Neural cell (in vitro differentiated cells): Measurements from ENCODE around the gene DTL. TPM values are rescaled to one million over a fixed set of nuclear protein-coding genes. Genes with fewer than 3 reads are reported as not detected.

Experiments used
- H2AFZ ChIP-seq: fragments of 200-600, 300-800 bp; sonication (generic), shearing (Covaris generic); 2 replicates; pipeline ENCODE4 v1.6.0; 2014; ENCODE audit warnings: low read depth, mild to moderate bottlenecking, antibody characterized with exemption, low read length, moderate library complexity
- H3F3A ChIP-seq: fragments of 200-600 bp; shearing (Covaris generic); 2 replicates; pipeline ENCODE4 v1.6.1; 2016; ENCODE audit warnings: mild to moderate bottlenecking, moderate library complexity, mixed read lengths, antibody characterized with exemption, low read length; ENCODE audit not compliant: insufficient read depth, poor library complexity, severe bottlenecking
- H3K27ac ChIP-seq: fragments of 200-600, 300-800 bp; sonication (generic), shearing (Covaris generic); 2 replicates; pipeline ENCODE4 v1.5.1; 2014; ENCODE audit warnings: mild to moderate bottlenecking, low read length, moderate library complexity
- H3K27me3 ChIP-seq: fragments of 300-800, 200-600 bp; sonication (generic), shearing (Covaris generic); 2 replicates; pipeline ENCODE4 v1.6.0; 2014; ENCODE audit warnings: mild to moderate bottlenecking, low read depth, low read length, moderate library complexity; ENCODE audit not compliant: insufficient read depth
- H3K36me3 ChIP-seq: fragments of 300-800, 200-600 bp; sonication (generic), shearing (Covaris generic); 2 replicates; pipeline ENCODE4 v1.5.1; 2014; ENCODE audit warnings: mild to moderate bottlenecking, antibody characterized with exemption, low read length, moderate library complexity; ENCODE audit not compliant: insufficient read depth
- H3K4me2 ChIP-seq: fragments of 300-800, 200-600 bp; sonication (generic), shearing (Covaris generic); 2 replicates; pipeline ENCODE4 v1.6.0; 2014; ENCODE audit warnings: mild to moderate bottlenecking, low read length
- H3K4me3 ChIP-seq: fragments of 300-800, 200-600 bp; sonication (generic), shearing (Covaris generic); 2 replicates; pipeline ENCODE4 v1.5.1; 2014; ENCODE audit warnings: mild to moderate bottlenecking, low read length, moderate library complexity
- H3K79me2 ChIP-seq: fragments of 200-600 bp; shearing (Covaris generic); replicated peaks from 2 replicates; pipeline ENCODE4 v1.6.0; 2014; ENCODE audit warnings: mild to moderate bottlenecking, low read length, moderate library complexity; ENCODE audit not compliant: insufficient read depth
- H3K9ac ChIP-seq: fragments of 300-800, 200-600 bp; sonication (generic), shearing (Covaris generic); 2 replicates; pipeline ENCODE4 v1.6.1; 2016; ENCODE audit warnings: mild to moderate bottlenecking, low read length, mixed read lengths
- H3K9me2 ChIP-seq: fragments of 200-600 bp; shearing (Covaris generic); 2 replicates; pipeline ENCODE4 v1.6.1; 2016; ENCODE audit warnings: mild to moderate bottlenecking, low read length, mixed read lengths; ENCODE audit not compliant: insufficient read depth
- H3K9me3 ChIP-seq: fragments of 200-600, 300-800 bp; sonication (generic), shearing (Covaris generic); 2 replicates; pipeline ENCODE4 v1.6.1; 2016; ENCODE audit warnings: mild to moderate bottlenecking, mixed run types, low read length, moderate library complexity, mixed read lengths
- H4K20me1 ChIP-seq: fragments of 200-600 bp; shearing (Covaris generic); 2 replicates; pipeline ENCODE4 v1.6.1; 2016; ENCODE audit warnings: mild to moderate bottlenecking, mixed run types; ENCODE audit not compliant: insufficient read depth
- EP300 ChIP-seq: fragments of 450-650 bp; conservative IDR thresholded peaks from 2 replicates; pipeline ENCODE4 v1.6.1; 2014; ENCODE audit warnings: antibody characterized with exemption, mild to moderate bottlenecking, moderate library complexity; ENCODE audit not compliant: poor library complexity, severe bottlenecking
- EZH2 ChIP-seq: fragments of 200-600, 300-800 bp; shearing (Covaris generic), sonication (generic); IDR thresholded peaks from 2 replicates; pipeline ENCODE4 v1.6.1; 2014; ENCODE audit warnings: antibody characterized with exemption, low read length, borderline replicate concordance, mild to moderate bottlenecking; ENCODE audit not compliant: insufficient read depth, poor library complexity, severe bottlenecking
- MXI1 ChIP-seq: fragments of 450-650 bp; conservative IDR thresholded peaks from 2 replicates; pipeline ENCODE4 v1.6.1; 2014; ENCODE audit warnings: antibody characterized with exemption, mild to moderate bottlenecking; ENCODE audit not compliant: poor library complexity, severe bottlenecking
- POLR2AphosphoS5 ChIP-seq: IDR thresholded peaks from 2 replicates; pipeline ENCODE4 v1.6.1; 2012
- RAD21 ChIP-seq: fragments of 450-650 bp; conservative IDR thresholded peaks from 2 replicates; pipeline ENCODE4 v1.6.1; 2014; ENCODE audit warnings: antibody characterized with exemption, mild to moderate bottlenecking, moderate library complexity
- SMC3 ChIP-seq: fragments of 450-650 bp; conservative IDR thresholded peaks from 2 replicates; pipeline ENCODE4 v1.6.1; 2014; ENCODE audit warnings: antibody characterized with exemption, mild to moderate bottlenecking, moderate library complexity; ENCODE audit not compliant: poor library complexity
- TAF1 ChIP-seq: IDR thresholded peaks from 2 replicates; pipeline ENCODE4 v1.6.1; 2012; ENCODE audit warnings: low read depth
- polyA plus RNA-seq: library from polyadenylated mRNA; depleted of rRNA; stranded (reverse); fragments of >200 nt; gene quantifications from 2 replicates; pipeline ENCODE4 v1.2.3, GENCODE V29; 2014
- TF ChIP-seq, protein P1 (sequence below): IDR thresholded peaks from 2 replicates; pipeline ENCODE4 v1.6.1; 2012; ENCODE audit warnings: borderline replicate concordance
- TF ChIP-seq, protein P2 (sequence below): fragments of 450-650 bp; IDR thresholded peaks from 2 replicates; pipeline ENCODE4 v1.5.1; 2014; ENCODE audit warnings: antibody characterized with exemption, mild to moderate bottlenecking, moderate library complexity; ENCODE audit not compliant: poor library complexity, severe bottlenecking

Gene DTL
- polyA plus RNA-seq, 1 donor from 2014 or later = 1.1 TPM

DNA sequence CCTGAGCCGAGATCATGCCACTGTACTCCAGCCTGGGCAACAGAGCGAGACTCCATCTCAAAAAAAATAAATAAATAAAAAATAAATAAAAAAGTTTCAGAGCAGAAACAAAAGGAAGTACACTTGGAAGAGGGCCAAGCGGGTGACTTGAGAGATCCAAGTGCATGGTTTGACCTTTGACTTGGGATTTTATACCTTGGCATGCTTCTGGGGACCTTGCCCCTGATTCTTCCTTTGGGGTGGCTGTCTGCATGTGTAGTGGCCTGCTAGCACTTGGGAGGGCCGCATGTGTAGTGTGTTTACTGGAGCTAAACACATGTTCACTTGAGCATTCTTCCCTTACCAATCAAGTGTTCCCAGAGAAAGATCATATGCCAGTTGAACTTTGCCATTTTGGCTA is 114.0 kb downstream of the DTL start:
- Histone ChIP-seq H3K4me3 (no peak overlapping the region), H2AFZ (no peak overlapping the region), H3K9ac (no peak overlapping the region), H3K9me3 (no peaks in the 10 kb centered on the region), H3K79me2 (no peaks in the 10 kb centered on the region), H3K27me3 (no peaks in the 10 kb centered on the region), H4K20me1 (no peaks in the 10 kb centered on the region), H3K27ac (no peak overlapping the region), H3K36me3 (no peaks in the 10 kb centered on the region), H3K4me2 (no peak overlapping the region), H3K9me2 (no peaks in the 10 kb centered on the region), H3F3A (no peaks in the 10 kb centered on the region)
- TF ChIP-seq TAF1 = no peak
- TF ChIP-seq, protein P1, sequence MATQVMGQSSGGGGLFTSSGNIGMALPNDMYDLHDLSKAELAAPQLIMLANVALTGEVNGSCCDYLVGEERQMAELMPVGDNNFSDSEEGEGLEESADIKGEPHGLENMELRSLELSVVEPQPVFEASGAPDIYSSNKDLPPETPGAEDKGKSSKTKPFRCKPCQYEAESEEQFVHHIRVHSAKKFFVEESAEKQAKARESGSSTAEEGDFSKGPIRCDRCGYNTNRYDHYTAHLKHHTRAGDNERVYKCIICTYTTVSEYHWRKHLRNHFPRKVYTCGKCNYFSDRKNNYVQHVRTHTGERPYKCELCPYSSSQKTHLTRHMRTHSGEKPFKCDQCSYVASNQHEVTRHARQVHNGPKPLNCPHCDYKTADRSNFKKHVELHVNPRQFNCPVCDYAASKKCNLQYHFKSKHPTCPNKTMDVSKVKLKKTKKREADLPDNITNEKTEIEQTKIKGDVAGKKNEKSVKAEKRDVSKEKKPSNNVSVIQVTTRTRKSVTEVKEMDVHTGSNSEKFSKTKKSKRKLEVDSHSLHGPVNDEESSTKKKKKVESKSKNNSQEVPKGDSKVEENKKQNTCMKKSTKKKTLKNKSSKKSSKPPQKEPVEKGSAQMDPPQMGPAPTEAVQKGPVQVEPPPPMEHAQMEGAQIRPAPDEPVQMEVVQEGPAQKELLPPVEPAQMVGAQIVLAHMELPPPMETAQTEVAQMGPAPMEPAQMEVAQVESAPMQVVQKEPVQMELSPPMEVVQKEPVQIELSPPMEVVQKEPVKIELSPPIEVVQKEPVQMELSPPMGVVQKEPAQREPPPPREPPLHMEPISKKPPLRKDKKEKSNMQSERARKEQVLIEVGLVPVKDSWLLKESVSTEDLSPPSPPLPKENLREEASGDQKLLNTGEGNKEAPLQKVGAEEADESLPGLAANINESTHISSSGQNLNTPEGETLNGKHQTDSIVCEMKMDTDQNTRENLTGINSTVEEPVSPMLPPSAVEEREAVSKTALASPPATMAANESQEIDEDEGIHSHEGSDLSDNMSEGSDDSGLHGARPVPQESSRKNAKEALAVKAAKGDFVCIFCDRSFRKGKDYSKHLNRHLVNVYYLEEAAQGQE = no peak
- TF ChIP-seq POLR2AphosphoS5 = no peak
- TF ChIP-seq EP300 = no peak
- TF ChIP-seq, protein P2, sequence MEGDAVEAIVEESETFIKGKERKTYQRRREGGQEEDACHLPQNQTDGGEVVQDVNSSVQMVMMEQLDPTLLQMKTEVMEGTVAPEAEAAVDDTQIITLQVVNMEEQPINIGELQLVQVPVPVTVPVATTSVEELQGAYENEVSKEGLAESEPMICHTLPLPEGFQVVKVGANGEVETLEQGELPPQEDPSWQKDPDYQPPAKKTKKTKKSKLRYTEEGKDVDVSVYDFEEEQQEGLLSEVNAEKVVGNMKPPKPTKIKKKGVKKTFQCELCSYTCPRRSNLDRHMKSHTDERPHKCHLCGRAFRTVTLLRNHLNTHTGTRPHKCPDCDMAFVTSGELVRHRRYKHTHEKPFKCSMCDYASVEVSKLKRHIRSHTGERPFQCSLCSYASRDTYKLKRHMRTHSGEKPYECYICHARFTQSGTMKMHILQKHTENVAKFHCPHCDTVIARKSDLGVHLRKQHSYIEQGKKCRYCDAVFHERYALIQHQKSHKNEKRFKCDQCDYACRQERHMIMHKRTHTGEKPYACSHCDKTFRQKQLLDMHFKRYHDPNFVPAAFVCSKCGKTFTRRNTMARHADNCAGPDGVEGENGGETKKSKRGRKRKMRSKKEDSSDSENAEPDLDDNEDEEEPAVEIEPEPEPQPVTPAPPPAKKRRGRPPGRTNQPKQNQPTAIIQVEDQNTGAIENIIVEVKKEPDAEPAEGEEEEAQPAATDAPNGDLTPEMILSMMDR = no peak
- TF ChIP-seq RAD21 = no peak
- TF ChIP-seq SMC3 = no peak
- no peak for TF ChIP-seq EZH2
- TF ChIP-seq MXI1 = no peak

DNA sequence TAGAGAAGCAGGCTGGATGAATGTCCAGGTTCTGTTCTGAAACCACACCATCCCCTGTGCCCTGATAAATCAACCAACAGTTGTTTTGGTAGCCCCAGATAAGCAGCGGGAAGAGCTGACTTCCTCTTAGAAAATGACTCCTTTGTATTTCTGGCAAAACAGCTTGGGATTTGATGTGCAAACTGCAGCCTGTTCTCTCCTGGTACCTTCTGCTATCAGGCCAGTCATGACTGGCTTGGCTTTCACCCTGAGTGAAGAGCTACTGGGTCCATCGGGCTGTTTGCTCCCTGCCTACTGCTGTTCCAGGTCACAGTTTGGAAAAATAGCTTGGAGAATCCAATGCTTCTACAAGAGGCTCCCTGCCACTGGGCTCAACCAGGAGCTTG is 116.8 kb downstream of the DTL start:
- H3F3A ChIP-seq = no peaks in the 10 kb centered on the region

More for the DNA sequence above, 116.8 kb downstream of the DTL start:
- Histone ChIP-seq H3K9me3 (no peaks in the 10 kb centered on the region), H3K79me2 (no peaks in the 10 kb centered on the region), H3K9ac (no peak overlapping the region), H3K4me2 (no peak overlapping the region), H3K27me3 (no peaks in the 10 kb centered on the region), H3K9me2 (no peaks in the 10 kb centered on the region), H3K36me3 (no peaks in the 10 kb centered on the region), H3K27ac (no peak overlapping the region), H3K4me3 (no peak overlapping the region), H4K20me1 (no peaks in the 10 kb centered on the region), H2AFZ (no peak overlapping the region)
- TF ChIP-seq TAF1 (no peak), SMC3 (no peak), EP300 (no peak), RAD21 (no peak), EZH2 (no peak), MXI1 (no peak), POLR2AphosphoS5 (no peak)
- TF ChIP-seq, protein P2 = no peak
- TF ChIP-seq, protein P1 = no peak
